GM18858 (cell line): ENCODE results near the gene TACR2.

Experiments
- ATAC-seq: cut with Tn5 transposase; IDR thresholded peaks from one replicate; pipeline ENCODE4 v1.9.1; 2021; ENCODE audit not compliant: unreplicated experiment

The TACR2 gene

GRCh38 chr10:69376662-69377061 lies 40.1 kb downstream of the TACR2 start:
- no peak for ATAC-seq

GRCh38 chr10:69375307-69376151 lies 41.2 kb downstream of the TACR2 start:
- ATAC-seq = no peak

- ATAC-seq = no peak
Observed at GRCh38 chr10:69374931-69375306, 41.8 kb downstream of the TACR2 start.

GRCh38 chr10:69374242-69374641 lies 42.5 kb downstream of the TACR2 start:
- ATAC-seq = no peak

GRCh38 chr10:69372126-69372980 lies 44.4 kb downstream of the TACR2 start:
- ATAC-seq = no peak

GRCh38 chr10:69367469-69367868 lies 49.2 kb downstream of the TACR2 start:
- no peak for ATAC-seq

GRCh38 chr10:69366738-69367137 lies 50.0 kb downstream of the TACR2 start:
- ATAC-seq = no peak

- ATAC-seq = no peak
Observed at GRCh38 chr10:69364232-69364940, 52.3 kb downstream of the TACR2 start.

- no peak for ATAC-seq
Observed at GRCh38 chr10:69363666-69364065, 53.1 kb downstream of the TACR2 start.

GRCh38 chr10:69362471-69362954 lies 54.2 kb downstream of the TACR2 start:
- ATAC-seq = no peak

- no peak for ATAC-seq
Observed at GRCh38 chr10:69361303-69361614, 55.5 kb downstream of the TACR2 start.

GRCh38 chr10:69360485-69361302 lies 56.0 kb downstream of the TACR2 start:
- ATAC-seq = no peak

GRCh38 chr10:69359594-69359993 lies 57.1 kb downstream of the TACR2 start:
- ATAC-seq = no peak

GRCh38 chr10:69359148-69359547 lies 57.6 kb downstream of the TACR2 start:
- no peak for ATAC-seq

GRCh38 chr10:69358148-69358795 lies 58.4 kb downstream of the TACR2 start:
- ATAC-seq = no peak

GRCh38 chr10:69356187-69356586 lies 60.5 kb downstream of the TACR2 start:
- ATAC-seq = no peak

GRCh38 chr10:69353977-69354635 lies 62.6 kb downstream of the TACR2 start:
- no peak for ATAC-seq
